ENCODE data around the gene IL20.

DNA sequence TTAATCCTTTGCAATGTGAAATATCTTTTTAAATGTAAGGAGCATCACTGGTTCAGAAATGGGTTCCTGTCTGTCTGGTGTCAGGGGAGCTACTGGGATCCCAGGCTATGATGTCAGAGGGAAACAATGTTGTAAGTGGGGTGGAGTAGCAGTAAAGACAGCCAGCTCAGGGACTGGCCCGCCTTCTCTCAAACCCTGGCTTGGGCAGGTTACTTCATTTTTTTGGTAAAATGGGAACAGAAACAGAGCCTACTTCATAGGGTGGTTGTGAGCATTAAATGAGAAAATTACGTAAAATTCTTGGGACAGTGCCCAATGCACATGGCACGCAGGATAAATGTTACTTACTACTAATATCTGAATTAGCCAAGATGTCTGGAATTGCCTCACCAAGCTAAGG, 30.7 kb upstream of the IL20 start:
- TF ChIP-seq POLR2AphosphoS5 (IDR thresholded peaks at IDR 0.05; ENCODE audit: low read depth, low read length) (no peak), TAF1 (IDR thresholded peaks at IDR 0.05; ENCODE audit: low read depth, low read length) (no peak), POLR2A (IDR thresholded peaks at IDR 0.05; ENCODE audit: low read depth, low read length) (no peak)

All from GM12891 (cell line).